Measurements from ENCODE around the gene LANCL3. TPM values are rescaled to one million over a fixed set of nuclear protein-coding genes. Genes with fewer than 3 reads are reported as not detected.

The LANCL3 gene
- total and polyA plus RNA-seq, 3 donors from 2014 or later: 0.67 to 1.1 (median 1.0) TPM

GRCh38 chrX:37692918-37693317 is 121.5 kb downstream of the LANCL3 start:
- H3K27ac ChIP-seq: no peak overlapping the region

DNA sequence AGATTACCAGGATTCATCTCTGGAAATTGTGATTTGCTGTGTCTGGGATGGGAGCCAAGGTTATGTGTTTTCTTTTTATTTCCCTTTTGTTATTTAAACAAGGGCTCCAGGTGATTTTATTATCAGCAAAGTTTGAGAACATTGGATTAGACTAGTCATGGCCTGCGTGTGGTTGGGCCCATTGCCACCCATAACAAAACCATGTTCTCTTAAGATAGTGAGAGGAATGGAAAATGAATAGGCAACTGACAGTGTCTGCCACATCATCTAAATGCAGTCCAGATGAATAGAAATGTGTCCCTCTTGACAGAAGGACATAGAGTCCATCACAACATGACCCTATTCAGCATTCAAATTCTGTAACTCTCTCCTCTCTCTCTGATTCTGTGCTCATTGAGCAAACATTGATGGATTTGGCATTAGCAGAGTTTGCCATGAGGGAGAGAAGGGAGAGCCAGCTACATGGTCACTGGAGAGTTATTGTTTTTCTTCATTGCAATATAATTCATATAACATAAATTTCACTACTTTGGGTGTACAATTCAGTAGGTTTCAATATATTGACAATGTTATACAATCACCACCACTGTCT is 125.8 kb downstream of the LANCL3 start:
- H3K36me3 ChIP-seq (ENCODE audit: low read depth, missing control alignments): no peaks in the 10 kb centered on the region
- TF ChIP-seq, protein P1, sequence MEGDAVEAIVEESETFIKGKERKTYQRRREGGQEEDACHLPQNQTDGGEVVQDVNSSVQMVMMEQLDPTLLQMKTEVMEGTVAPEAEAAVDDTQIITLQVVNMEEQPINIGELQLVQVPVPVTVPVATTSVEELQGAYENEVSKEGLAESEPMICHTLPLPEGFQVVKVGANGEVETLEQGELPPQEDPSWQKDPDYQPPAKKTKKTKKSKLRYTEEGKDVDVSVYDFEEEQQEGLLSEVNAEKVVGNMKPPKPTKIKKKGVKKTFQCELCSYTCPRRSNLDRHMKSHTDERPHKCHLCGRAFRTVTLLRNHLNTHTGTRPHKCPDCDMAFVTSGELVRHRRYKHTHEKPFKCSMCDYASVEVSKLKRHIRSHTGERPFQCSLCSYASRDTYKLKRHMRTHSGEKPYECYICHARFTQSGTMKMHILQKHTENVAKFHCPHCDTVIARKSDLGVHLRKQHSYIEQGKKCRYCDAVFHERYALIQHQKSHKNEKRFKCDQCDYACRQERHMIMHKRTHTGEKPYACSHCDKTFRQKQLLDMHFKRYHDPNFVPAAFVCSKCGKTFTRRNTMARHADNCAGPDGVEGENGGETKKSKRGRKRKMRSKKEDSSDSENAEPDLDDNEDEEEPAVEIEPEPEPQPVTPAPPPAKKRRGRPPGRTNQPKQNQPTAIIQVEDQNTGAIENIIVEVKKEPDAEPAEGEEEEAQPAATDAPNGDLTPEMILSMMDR (IDR thresholded peaks at IDR 0.05): no peak
- no peak for TF ChIP-seq POLR2A (IDR thresholded peaks at IDR 0.05)
- no peak overlapping the region for H3K27ac ChIP-seq
- DNase-seq: no peak
- WGBS, 2 donors: 50 to 71% methylated on average over 1 of the region's 1 CpG
- no peak overlapping the region for H3K4me3 ChIP-seq
- H3K9me3 ChIP-seq: no peaks in the 10 kb centered on the region
- no peaks in the 10 kb centered on the region for H3K4me1 ChIP-seq
- intact Hi-C loops (cut with DNase I; ENCODE audit: low total_unique reads): no loop called here
- H3K27me3 ChIP-seq: no peaks in the 10 kb centered on the region

More at GRCh38 chrX:37692918-37693317, 121.5 kb downstream of the LANCL3 start:
- DNase-seq: no peak
- H3K36me3 ChIP-seq (ENCODE audit: low read depth, missing control alignments): no peaks in the 10 kb centered on the region
- H3K4me3 ChIP-seq: no peak overlapping the region
- H3K27me3 ChIP-seq: no peaks in the 10 kb centered on the region
- no peaks in the 10 kb centered on the region for H3K4me1 ChIP-seq
- 81 to 93% methylated on average over 3 of the region's 3 CpGs for WGBS, 2 donors
- intact Hi-C loops (cut with DNase I; ENCODE audit: low total_unique reads): no loop called here
- no peaks in the 10 kb centered on the region for H3K9me3 ChIP-seq
- TF ChIP-seq POLR2A (IDR thresholded peaks at IDR 0.05): no peak
- TF ChIP-seq, protein P1 (IDR thresholded peaks at IDR 0.05): no peak

GRCh38 chrX:37701588-37701987 is 130.1 kb downstream of the LANCL3 start:
- intact Hi-C loops (cut with DNase I; ENCODE audit: low total_unique reads): no loop called here
- DNase-seq: no peak
- no peak overlapping the region for H3K27ac ChIP-seq
- no peaks in the 10 kb centered on the region for H3K9me3 ChIP-seq
- no peak overlapping the region for H3K4me3 ChIP-seq
- no peaks in the 10 kb centered on the region for H3K4me1 ChIP-seq
- no peaks in the 10 kb centered on the region for H3K27me3 ChIP-seq
- no peaks in the 10 kb centered on the region for H3K36me3 ChIP-seq (ENCODE audit: low read depth, missing control alignments)
- no peak for TF ChIP-seq POLR2A (IDR thresholded peaks at IDR 0.05)
- TF ChIP-seq, protein P1 (IDR thresholded peaks at IDR 0.05): no peak
- 86 to 100% methylated on average over 3 to 4 of the region's 4 CpGs for WGBS, 2 donors

DNA sequence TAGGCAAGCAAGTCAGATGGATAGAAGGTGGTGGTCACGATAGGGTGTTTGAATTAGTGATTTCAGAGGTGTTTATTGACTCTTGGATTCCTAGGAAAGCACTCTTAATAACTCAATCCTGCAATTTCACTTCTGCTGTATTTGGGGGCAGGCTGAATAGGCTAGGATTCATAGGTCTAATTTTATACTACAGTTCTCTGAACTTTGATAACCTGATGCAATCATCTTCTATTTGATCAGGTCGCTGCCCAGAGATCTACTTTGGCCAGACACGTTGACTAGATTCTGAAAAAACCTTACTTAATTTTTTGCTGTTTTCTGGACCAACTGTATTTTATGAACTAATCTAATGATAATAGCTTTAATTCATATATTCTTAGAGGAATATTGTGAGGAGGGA is 140.5 kb downstream of the LANCL3 start:
- H3K4me3 ChIP-seq: no peak overlapping the region
- no peaks in the 10 kb centered on the region for H3K27me3 ChIP-seq
- no peak for DNase-seq
- intact Hi-C loops (cut with DNase I; ENCODE audit: low total_unique reads): no loop called here
- H3K9me3 ChIP-seq: no peaks in the 10 kb centered on the region
- H3K4me1 ChIP-seq: no peaks in the 10 kb centered on the region
- no peak for TF ChIP-seq POLR2A (IDR thresholded peaks at IDR 0.05)
- TF ChIP-seq, protein P1 (IDR thresholded peaks at IDR 0.05): no peak
- H3K36me3 ChIP-seq (ENCODE audit: low read depth, missing control alignments): no peaks in the 10 kb centered on the region
- 90 to 91% methylated on average over 3 of the region's 3 CpGs for WGBS, 2 donors
- no peak overlapping the region for H3K27ac ChIP-seq

- H3K4me1 ChIP-seq: no peaks in the 10 kb centered on the region
- H3K27me3 ChIP-seq: no peaks in the 10 kb centered on the region
- H3K9me3 ChIP-seq: no peaks in the 10 kb centered on the region
- 79 to 94% methylated on average over 3 of the region's 3 CpGs for WGBS, 2 donors
- H3K4me3 ChIP-seq: no peak overlapping the region
- H3K36me3 ChIP-seq (ENCODE audit: low read depth, missing control alignments): no peaks in the 10 kb centered on the region
- no peak overlapping the region for H3K27ac ChIP-seq
- intact Hi-C loops (cut with DNase I; ENCODE audit: low total_unique reads): no loop called here
- no peak for DNase-seq
- TF ChIP-seq POLR2A (IDR thresholded peaks at IDR 0.05): no peak
- TF ChIP-seq, protein P1 (IDR thresholded peaks at IDR 0.05): no peak
Measured at GRCh38 chrX:37712458-37712857, 141.0 kb downstream of the LANCL3 start.
